22Rv1 (cell line): ENCODE results near the gene GPR176.

Experiments
- ZFX ChIP-seq: fragments of 450-650 bp; IDR thresholded peaks from 2 replicates; pipeline ENCODE4 v1.6.1; 2017; ENCODE audit warnings: antibody characterized with exemption, borderline replicate concordance
- TF ChIP-seq, protein P1 (sequence below): fragments of 450-650 bp; IDR thresholded peaks from 2 replicates; pipeline ENCODE4 v1.5.1; 2017; ENCODE audit warnings: mild to moderate bottlenecking

DNA sequence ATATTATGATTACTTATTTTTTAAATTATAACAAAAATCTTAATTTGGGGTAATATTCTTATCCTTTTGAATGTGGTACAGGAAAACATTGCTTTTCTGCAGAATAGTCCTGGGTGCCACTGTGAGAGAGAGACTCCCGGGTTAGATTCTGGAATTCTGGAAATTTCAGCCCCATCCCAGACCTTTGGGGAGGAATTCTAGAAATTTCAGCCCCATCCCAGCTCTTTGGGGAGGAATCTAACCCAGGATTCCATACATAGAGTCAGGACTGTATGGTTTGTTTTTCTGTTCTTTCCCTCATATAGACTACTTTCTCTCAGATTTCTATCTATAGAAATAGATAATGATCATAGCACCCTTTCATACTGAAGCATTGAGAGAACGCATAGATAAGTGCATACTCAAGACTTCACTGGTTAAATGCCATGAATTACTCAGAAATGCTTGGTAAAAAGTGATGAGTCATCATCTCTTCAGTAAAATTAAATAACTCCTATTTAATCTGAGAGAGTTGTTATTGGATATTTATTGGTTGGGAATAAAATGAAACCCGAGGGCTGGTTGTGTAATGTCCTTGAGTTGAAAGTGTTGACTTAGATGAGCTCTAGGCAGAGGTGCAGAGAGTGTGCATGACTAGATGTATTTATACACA lies 22.2 kb upstream of the GPR176 start:
- TF ChIP-seq, protein P1, sequence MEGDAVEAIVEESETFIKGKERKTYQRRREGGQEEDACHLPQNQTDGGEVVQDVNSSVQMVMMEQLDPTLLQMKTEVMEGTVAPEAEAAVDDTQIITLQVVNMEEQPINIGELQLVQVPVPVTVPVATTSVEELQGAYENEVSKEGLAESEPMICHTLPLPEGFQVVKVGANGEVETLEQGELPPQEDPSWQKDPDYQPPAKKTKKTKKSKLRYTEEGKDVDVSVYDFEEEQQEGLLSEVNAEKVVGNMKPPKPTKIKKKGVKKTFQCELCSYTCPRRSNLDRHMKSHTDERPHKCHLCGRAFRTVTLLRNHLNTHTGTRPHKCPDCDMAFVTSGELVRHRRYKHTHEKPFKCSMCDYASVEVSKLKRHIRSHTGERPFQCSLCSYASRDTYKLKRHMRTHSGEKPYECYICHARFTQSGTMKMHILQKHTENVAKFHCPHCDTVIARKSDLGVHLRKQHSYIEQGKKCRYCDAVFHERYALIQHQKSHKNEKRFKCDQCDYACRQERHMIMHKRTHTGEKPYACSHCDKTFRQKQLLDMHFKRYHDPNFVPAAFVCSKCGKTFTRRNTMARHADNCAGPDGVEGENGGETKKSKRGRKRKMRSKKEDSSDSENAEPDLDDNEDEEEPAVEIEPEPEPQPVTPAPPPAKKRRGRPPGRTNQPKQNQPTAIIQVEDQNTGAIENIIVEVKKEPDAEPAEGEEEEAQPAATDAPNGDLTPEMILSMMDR = no peak
- no peak for TF ChIP-seq ZFX
